Spleen (tissue), 11 donors: ENCODE measurements around the gene UBE2L3. TPM values are rescaled to one million over a fixed set of nuclear protein-coding genes. Genes with fewer than 3 reads are reported as not detected.
A peak's percentile ranks its signal among the peaks of the same experiment; 100 is the strongest.
"Not testable (repeated sequence)": the region's sequence is repeated elsewhere in the genome, so short reads cannot be mapped to it uniquely, and the experiment has no call there.

Experiments
- DNase-seq: peaks from one replicate; pipeline ENCODE4 v3.0.0-alpha.2; 2020
- H3K27ac ChIP-seq, 8 donors: fragments of 200-600 bp; sonication (generic) in 7 of 8; 1 replicate in 4 of 8; 2 replicates in 4 of 8; pipeline versions ENCODE4 v1.5.0 to v1.8.0; 2016 to 2021; ENCODE audit warnings: inconsistent platforms in 4 of 8, mild to moderate bottlenecking in 4 of 8, moderate library complexity in 1 of 8
- H3K27me3 ChIP-seq, 7 donors: fragments of 200-600 bp; sonication (generic) in 6 of 7; replicated peaks in 1 of 7; 1 replicate in 4 of 7; 2 replicates in 3 of 7; pipeline versions ENCODE4 v1.5.0 to v1.8.0; 2016 to 2021; ENCODE audit warnings: inconsistent platforms in 3 of 7, mild to moderate bottlenecking in 1 of 7
- H3K36me3 ChIP-seq, 6 donors: fragments of 200-600 bp; sonication (generic) in 5 of 6; 1 replicate in 4 of 6; 2 replicates in 2 of 6; pipeline versions ENCODE4 v1.5.0 to v1.8.0; 2016 to 2021; ENCODE audit warnings: inconsistent platforms in 2 of 6
- H3K4me1 ChIP-seq, 6 donors: fragments of 200-600 bp; sonication (generic) in 5 of 6; 1 replicate in 3 of 6; 2 replicates in 3 of 6; pipeline versions ENCODE4 v1.5.0 to v1.8.0; 2016 to 2021; ENCODE audit warnings: inconsistent platforms in 3 of 6
- H3K4me3 ChIP-seq, 8 donors: fragments of 200-600 bp; sonication (generic) in 7 of 8; 1 replicate in 4 of 8; 2 replicates in 4 of 8; pipeline versions ENCODE4 v1.5.0 to v1.8.0; 2016 to 2021; ENCODE audit warnings: inconsistent platforms in 4 of 8, mild to moderate bottlenecking in 4 of 8, moderate library complexity in 2 of 8
- H3K9me3 ChIP-seq, 8 donors: fragments of 200-600 bp; sonication (generic) in 7 of 8; 1 replicate in 4 of 8; 2 replicates in 4 of 8; pipeline versions ENCODE4 v1.5.0 to v1.8.0; 2016 to 2021; ENCODE audit warnings: inconsistent platforms in 4 of 8
- CTCF ChIP-seq, 11 experiments: fragments of 200-600 bp in 7 of 11; fragments of 450-650 bp in 4 of 11; sonication (generic) in 4 of 11; IDR thresholded peaks in 8 of 11; conservative IDR thresholded peaks in 3 of 11; 1 replicate in 7 of 11; 2 replicates in 4 of 11; pipeline versions ENCODE4 v1.4.0 to v1.8.0; 2016 to 2021; ENCODE audit warnings: antibody characterized with exemption in 11 of 11, inconsistent platforms in 4 of 11, mild to moderate bottlenecking in 1 of 11
- POLR2A ChIP-seq, 3 donors: fragments of 450-650 bp; IDR thresholded peaks; one replicate each; pipeline ENCODE4 v1.5.1; 2017; ENCODE audit warnings: antibody characterized with exemption in 3 of 3, mild to moderate bottlenecking in 1 of 3
- POLR2AphosphoS5 ChIP-seq, 3 donors: sonication (generic); formaldehyde crosslinking; IDR thresholded peaks; one replicate each; pipeline ENCODE4 v1.5.1; 2017; ENCODE audit warnings: antibody characterized with exemption in 3 of 3
- WGBS, 5 donors: extraction: QIAGEN DNeasy Blood & Tissue Kit in 3 of 5; methylation state at CpG; one replicate each; pipeline versions ENCODE4 v1.1.5 to v1.1.7; 2013 to 2018; 5-methylcytosine and 5-hydroxymethylcytosine counted together
- intact Hi-C: fragments of 100-400 bp; cut with DNase I; formaldehyde crosslinking; loops from one replicate; pipeline ENCODE4 v1.15.0; 2023; ENCODE audit warnings: low total_unique reads
- polyA plus RNA-seq, 3 donors: library from polyadenylated mRNA; stranded (reverse); fragments of 200-250 nt; gene quantifications; one replicate each; pipeline ENCODE4 v1.2.1, GENCODE V29; 2013
- total RNA-seq, 7 donors: library from RNA; depleted of rRNA in 3 of 7; stranded (reverse); fragments of >200 nt in 3 of 7; fragmentation: NEBNext Ultra II Directional in 4 of 7; extraction: Animal tissue kit (Norgen Biotek cat#: 25700) in 4 of 7; gene quantifications; one replicate each; pipeline versions ENCODE4 v1.1.0 to v1.2.1, GENCODE V29; 2016 to 2021
- donor health status: healthy with polysubstance abuse.
- donor health status: DM: no; HTN: no; CAD: no; lungs with moderate emphysema.
- donor health status: DM: no; HTN: no; CAD: no.
- donor health status: Bipolar disorder and iron deficiency.
- donor health status: healthy.
- donor health status: DM: no; HTN: no; CAD: no.
- donor health status: DM: yes; HTN: yes; CAD: no.

Gene UBE2L3
- total and polyA plus RNA-seq, 10 donors: 36.2 to 69.3 (median 45.2) TPM

DNA sequence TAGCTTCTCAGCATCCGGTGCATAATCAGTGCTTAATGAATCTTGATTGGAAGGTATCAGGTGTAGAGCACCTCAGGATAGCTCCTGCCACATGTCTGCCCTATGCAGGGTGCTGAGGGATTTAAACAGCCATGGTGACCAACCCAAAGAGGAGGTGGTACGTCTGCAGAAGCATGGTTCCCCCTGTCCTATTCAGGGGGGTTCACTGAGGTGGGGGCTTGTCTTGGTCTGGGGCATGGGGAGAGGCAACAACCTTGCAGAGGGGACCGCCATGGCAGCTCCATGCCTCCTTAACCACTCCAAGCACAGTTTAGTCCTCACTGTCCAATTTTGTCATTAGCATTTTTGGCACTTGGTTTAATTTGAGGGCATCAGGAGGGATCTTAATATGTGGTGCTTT, 24.9 kb downstream of the UBE2L3 start:
- WGBS, 5 donors: 86 to 100% (median 91%) methylated on average over 2 to 3 of the region's 3 CpGs
- no peaks in the 10 kb centered on the region for H3K27me3 ChIP-seq
- TF ChIP-seq POLR2AphosphoS5 (IDR thresholded peaks at IDR 0.05): no peak
- no peak for TF ChIP-seq POLR2A (IDR thresholded peaks at IDR 0.05)
- TF ChIP-seq CTCF (IDR thresholded peaks at IDR 0.05 in 8 of 11, conservative IDR thresholded peaks at IDR 0.05 in 3 of 11): no peak
- peaks cover 0 to 70% (median 39%) of the 10 kb centered on the region in 6 donors for H3K36me3 ChIP-seq
- H3K4me1 ChIP-seq: peaks cover 23 to 93% (median 61%) of the 10 kb centered on the region in 6 donors
- no peak for DNase-seq
- intact Hi-C loops: no loop called here
- H3K27ac ChIP-seq: peak overlapping the region in 1 of 8 donors; percentile 1
- H3K4me3 ChIP-seq: no peak overlapping the region
- no peaks in the 10 kb centered on the region for H3K9me3 ChIP-seq

GRCh38 chr22:21593406-21594232, 26.1 kb downstream of the UBE2L3 start:
- Histone ChIP-seq H3K27ac (no peak overlapping the region), H3K4me3 (no peak overlapping the region), H3K36me3 (peaks cover 0 to 71% (median 39%) of the 10 kb centered on the region in 6 donors), H3K9me3 (no peaks in the 10 kb centered on the region), H3K27me3 (no peaks in the 10 kb centered on the region), H3K4me1 (peaks cover 12 to 93% (median 54%) of the 10 kb centered on the region in 6 donors)
- intact Hi-C loops: no loop called here
- no peak for TF ChIP-seq CTCF (IDR thresholded peaks at IDR 0.05 in 8 of 11, conservative IDR thresholded peaks at IDR 0.05 in 3 of 11)
- TF ChIP-seq POLR2AphosphoS5 (IDR thresholded peaks at IDR 0.05): peak in 1 of 3 donors; percentile 26
- no peak for TF ChIP-seq POLR2A (IDR thresholded peaks at IDR 0.05)
- 82 to 90% (median 83%) methylated on average over 11 of the region's 11 CpGs for WGBS, 5 donors
- no peak for DNase-seq

DNA sequence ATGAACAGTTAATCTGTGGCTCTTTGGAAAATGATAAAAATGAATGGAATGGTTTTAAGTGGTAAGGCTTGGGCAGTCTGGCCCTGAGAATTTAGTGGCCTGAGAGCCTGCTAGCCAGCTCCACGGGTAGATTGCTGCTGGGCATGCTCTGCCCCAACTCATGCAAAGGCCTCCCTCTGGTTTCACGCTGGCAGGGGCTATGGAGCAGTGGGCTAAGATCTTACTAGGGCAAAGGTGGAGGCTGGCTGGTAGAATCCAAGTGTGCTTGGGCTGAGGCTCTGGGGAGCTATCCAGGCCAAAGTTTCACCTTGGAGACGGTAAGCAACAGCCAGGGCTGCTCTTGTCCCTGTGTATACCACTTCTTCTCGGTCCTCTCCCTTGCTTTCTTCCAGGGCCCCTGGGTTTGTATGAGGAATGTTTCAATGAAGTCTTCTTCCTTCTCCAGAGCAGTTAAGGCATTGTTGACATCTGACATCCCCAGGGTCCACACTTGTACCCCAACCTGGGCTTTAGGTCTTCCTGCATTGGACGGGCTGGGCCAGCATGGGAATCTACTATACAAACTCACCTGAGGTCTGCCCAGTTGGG, 27.4 kb downstream of the UBE2L3 start:
- no peak for DNase-seq
- TF ChIP-seq POLR2A (IDR thresholded peaks at IDR 0.05) (no peak), CTCF (IDR thresholded peaks at IDR 0.05 in 8 of 11, conservative IDR thresholded peaks at IDR 0.05 in 3 of 11) (no peak), POLR2AphosphoS5 (IDR thresholded peaks at IDR 0.05) (no peak)
- intact Hi-C loops: no loop called here
- 89 to 94% (median 90%) methylated on average over 5 of the region's 5 CpGs for WGBS, 5 donors
- H3K36me3 ChIP-seq: peaks cover 0 to 85% (median 39%) of the 10 kb centered on the region in 6 donors
- no peaks in the 10 kb centered on the region for H3K9me3 ChIP-seq
- no peak overlapping the region for H3K4me3 ChIP-seq
- no peak overlapping the region for H3K27ac ChIP-seq
- peaks cover 11 to 93% (median 51%) of the 10 kb centered on the region in 6 donors for H3K4me1 ChIP-seq
- H3K27me3 ChIP-seq: no peaks in the 10 kb centered on the region

- Histone ChIP-seq H3K36me3 (peaks cover 0 to 77% (median 39%) of the 10 kb centered on the region in 6 donors), H3K4me1 (peaks cover 6 to 93% (median 42%) of the 10 kb centered on the region in 6 donors)
- H3K27ac ChIP-seq, H3K9me3 ChIP-seq, H3K4me3 ChIP-seq, H3K27me3 ChIP-seq, DNase-seq, intact Hi-C loops: not testable (repeated sequence)
- WGBS, 5 donors: 84 to 94% (median 91%) methylated on average over 13 of the region's 13 CpGs
Measured at GRCh38 chr22:21596356-21597135, 29.0 kb downstream of the UBE2L3 start.
